HG02610 (cell line): ENCODE results near the gene LRRC39.
A peak's percentile ranks its signal among the peaks of the same experiment; 100 is the strongest.
"Not testable (repeated sequence)": the region's sequence is repeated elsewhere in the genome, so short reads cannot be mapped to it uniquely, and the experiment has no call there.

Source experiments
- ATAC-seq: cut with Tn5 transposase; IDR thresholded peaks from one replicate; pipeline ENCODE4 v1.9.1; 2021; ENCODE audit warnings: mild to moderate bottlenecking, moderate library complexity; ENCODE audit not compliant: unreplicated experiment

The LRRC39 gene

GRCh38 chr1:100178091-100178490 is at the start of gene LRRC39:
Gene LRRC39 (minus strand): TSS chr1:100178256. CDS start chr1:100168516, 9,740 bp downstream.
- ATAC-seq: no peak

- ATAC-seq: no peak
Observed at GRCh38 chr1:100222428-100222827, 44.4 kb upstream of the LRRC39 start.

GRCh38 chr1:100219883-100220282 is 41.8 kb upstream of the LRRC39 start:
- ATAC-seq: no peak

GRCh38 chr1:100219457-100219856 is 41.4 kb upstream of the LRRC39 start:
- no peak for ATAC-seq

GRCh38 chr1:100217834-100218233 is 39.8 kb upstream of the LRRC39 start:
- ATAC-seq: no peak

- ATAC-seq: no peak
Observed at GRCh38 chr1:100215101-100215500, 37.0 kb upstream of the LRRC39 start.

GRCh38 chr1:100213141-100213540 is 35.1 kb upstream of the LRRC39 start:
- no peak for ATAC-seq

- no peak for ATAC-seq
Observed at GRCh38 chr1:100206301-100206700, 28.2 kb upstream of the LRRC39 start.

GRCh38 chr1:100205593-100205992 is 27.5 kb upstream of the LRRC39 start:
- not testable (repeated sequence) for ATAC-seq

- ATAC-seq: not testable (repeated sequence)
Observed at GRCh38 chr1:100205103-100205502, 27.0 kb upstream of the LRRC39 start.

DNA sequence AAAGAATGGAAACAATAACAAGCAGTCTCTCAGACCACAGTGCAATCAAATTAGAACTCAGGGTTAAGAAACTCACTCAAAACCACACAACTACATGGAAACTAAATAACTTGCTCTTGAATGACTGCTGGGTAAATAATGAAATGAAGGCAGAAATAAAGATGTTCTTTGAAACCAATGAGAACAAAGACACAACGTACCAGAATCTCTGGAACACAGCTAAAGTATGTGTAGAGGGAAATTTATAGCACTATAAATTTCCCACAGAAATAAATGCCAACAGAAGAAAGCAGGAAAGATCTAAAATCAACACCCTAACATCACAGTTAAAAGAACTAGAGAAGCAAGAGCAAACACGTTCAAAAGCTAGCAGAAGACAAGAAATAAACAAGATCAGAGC is 24.6 kb upstream of the LRRC39 start:
- not testable (repeated sequence) for ATAC-seq

- ATAC-seq: not testable (repeated sequence)
Observed at GRCh38 chr1:100200060-100200459, 22.0 kb upstream of the LRRC39 start.

DNA sequence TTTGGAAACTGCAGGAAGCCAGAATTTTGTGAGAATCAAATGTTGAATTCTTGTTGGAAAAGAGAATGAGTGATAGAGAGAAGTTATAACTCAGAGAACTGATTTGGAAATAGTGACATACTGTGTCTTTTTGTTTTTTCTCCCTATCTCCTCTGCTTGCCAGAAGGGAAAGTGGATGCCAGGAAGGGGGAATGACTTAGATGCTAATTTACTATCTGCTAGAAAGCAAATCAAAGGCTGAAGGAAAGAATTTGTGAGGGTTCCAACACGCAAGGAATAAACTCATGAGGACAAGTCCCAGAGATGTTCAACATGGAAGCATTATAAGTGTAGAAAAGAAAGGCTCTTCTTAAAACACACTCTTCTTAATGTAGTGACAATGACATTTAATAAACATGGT is 20.5 kb upstream of the LRRC39 start:
- ATAC-seq: no peak

GRCh38 chr1:100188617-100189016 is 10.6 kb upstream of the LRRC39 start:
- peak; percentile 50 for ATAC-seq

DNA sequence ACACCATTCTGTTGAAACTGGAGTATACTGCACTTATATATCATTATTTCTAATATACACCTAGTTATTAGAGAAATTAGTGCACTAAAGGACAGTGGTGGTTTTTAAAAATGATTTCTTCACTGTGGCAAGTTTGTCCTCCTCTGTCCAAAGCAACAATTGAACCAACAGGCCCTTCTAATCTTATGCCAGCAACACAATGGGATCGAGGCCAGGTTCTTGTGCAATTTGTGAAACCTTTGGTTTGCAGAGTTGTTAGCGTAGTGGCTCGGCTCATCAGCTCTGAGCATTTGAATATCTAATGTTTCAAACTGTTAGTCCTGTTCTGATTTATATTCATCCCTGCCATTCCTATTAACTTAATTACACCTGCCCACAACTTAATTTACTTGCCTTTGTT is 9.9 kb upstream of the LRRC39 start:
- no peak for ATAC-seq

DNA sequence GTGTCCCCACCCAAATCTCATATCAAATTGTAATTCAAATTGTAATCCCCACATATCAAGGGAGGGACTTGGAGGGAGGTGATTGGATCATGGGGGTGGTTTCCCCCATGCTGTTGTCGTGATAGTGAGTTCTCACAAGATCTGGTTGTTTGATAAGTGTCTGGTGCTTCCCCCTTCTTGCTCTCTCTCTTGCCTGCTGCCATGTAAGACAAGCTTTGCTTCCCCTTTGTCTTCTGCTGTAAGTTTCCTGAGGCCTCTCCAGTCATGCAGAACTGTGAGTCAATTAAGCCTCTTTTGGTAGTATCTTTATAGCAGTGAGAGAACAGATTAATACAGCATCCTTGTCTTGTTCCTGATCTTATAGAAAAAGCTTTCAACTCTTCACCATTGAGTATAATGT is 6.5 kb upstream of the LRRC39 start:
- ATAC-seq: peak; percentile 84

DNA sequence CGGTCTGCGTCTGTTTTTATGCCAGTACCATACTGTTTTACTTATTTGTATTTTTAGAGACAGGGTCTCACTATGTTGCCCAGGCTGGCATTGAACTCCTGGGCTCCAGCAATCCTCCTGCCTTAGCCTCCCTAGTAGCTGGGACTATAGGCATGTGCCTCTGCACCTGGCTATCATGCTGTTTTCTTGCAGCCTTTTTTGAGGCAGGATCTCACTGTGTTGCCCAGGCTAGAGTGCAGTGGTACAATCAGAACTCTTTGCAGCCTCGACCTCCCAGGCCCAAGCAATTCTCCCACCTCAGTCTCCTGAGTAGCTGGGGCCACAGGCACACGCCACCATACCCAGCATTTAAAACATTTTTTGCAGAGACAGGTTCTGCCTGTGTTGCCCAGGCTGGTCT is 5.3 kb upstream of the LRRC39 start:
- ATAC-seq: no peak

- ATAC-seq: no peak
Observed at GRCh38 chr1:100177295-100178041, 588 bp downstream of the LRRC39 start.

DNA sequence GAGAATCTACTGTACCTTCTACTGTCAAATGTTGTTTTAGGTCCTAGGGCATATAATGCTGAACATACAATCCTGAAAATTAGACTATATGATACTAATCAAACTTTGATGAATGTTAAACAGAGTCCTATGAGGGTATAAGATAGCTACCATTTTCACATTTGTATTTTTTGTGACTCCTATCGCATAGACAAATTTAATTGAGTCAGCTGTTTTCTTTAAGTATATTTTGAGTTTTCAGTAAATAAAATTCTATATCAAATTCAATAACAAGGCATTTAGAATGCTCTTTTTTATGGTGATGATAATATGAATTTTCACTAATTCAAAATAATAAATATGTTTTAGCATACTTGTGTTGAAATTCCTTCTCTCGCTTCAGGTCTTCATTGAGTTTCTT is 10.0 kb downstream of the LRRC39 start:
- no peak for ATAC-seq

DNA sequence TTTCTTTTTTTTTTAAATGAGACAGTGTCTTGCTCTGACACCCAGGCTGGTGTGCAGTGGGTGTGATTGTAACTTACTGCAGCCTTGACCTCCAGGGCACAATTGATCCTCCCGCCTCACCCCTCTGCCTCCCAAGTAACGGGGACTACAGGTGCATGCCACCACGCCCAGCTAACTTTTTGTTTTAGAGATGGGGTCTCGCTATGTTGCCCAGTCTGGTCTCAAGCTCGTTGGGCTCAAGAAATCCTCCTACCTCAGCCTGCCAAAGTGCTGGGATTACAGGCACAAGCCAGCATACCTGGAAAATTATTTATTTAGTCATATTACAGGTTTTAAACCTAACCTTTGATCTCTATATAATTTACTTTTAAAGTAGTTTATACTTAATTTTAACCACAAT is 13.4 kb downstream of the LRRC39 start:
- no peak for ATAC-seq

GRCh38 chr1:100164216-100164615 is 13.8 kb downstream of the LRRC39 start:
- ATAC-seq: no peak

- no peak for ATAC-seq
Observed at GRCh38 chr1:100162881-100163280, 15.2 kb downstream of the LRRC39 start.

- peak; percentile 89 for ATAC-seq
Observed at GRCh38 chr1:100152271-100152670, 25.8 kb downstream of the LRRC39 start.
